Posterior cingulate gyrus (tissue), 11 donors: ENCODE measurements around the gene MZT2A.
A peak's percentile ranks its signal among the peaks of the same experiment; 100 is the strongest.
"Not testable (repeated sequence)": the region's sequence is repeated elsewhere in the genome, so short reads cannot be mapped to it uniquely, and the experiment has no call there.

ENCODE experiments used
- DNase-seq, 10 donors: peaks; one replicate each; pipeline versions ENCODE4 v3.0.0 to v3.0.0-alpha.2; 2020 to 2021; ENCODE audit warnings: mixed read lengths in 3 of 10
- intact Hi-C: fragments of 100-400 bp; cut with DNase I; formaldehyde crosslinking; loops from one replicate; pipeline ENCODE4 v1.15.1; 2023

MZT2A gene

DNA sequence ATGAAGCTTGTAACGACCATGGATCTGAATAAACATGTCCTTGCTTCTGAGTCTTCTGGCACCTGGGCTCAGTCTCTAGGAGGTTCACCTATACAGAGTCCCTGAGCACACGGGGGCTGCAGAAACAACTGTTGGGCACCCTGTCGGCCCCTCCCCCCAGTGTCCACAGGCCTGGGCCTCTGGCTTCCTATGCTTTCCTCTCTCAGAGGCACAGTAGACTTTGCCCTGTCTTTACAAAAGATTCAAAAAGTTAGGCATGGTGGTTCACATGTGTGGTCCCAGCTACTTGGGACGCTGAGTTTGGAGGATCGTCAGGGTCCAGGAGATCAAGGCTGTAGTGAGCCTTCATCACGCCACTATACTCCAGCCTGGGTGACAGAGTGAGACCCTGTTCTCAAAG, 29.3 kb upstream of the MZT2A start:
- DNase-seq = peak in 1 of 10 donors; percentile 1
- intact Hi-C loops = not testable (repeated sequence)

DNA sequence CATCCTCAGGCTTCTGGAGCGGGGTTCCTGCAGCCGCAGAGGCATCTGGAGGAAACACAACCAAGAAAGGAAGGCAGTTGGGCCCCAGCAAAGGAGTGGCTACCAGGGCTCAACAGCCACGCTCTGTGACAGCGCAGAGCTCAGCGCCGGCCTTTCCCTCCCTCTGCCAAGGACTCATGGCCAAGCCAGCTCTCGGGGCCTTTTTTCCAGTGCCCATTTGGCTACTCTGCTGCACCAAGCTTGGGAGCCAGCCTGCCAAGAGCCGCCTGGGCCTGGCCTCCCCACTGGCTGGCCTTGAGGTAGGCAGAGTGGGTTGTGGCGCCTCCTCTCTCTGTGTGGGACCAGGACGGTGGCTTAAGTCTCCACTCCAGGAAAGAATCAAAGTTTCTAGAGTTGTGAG, 28.3 kb upstream of the MZT2A start:
- peak in 2 of 10 donors; percentile 38 to 73 for DNase-seq
- intact Hi-C loops = no loop called here

DNA sequence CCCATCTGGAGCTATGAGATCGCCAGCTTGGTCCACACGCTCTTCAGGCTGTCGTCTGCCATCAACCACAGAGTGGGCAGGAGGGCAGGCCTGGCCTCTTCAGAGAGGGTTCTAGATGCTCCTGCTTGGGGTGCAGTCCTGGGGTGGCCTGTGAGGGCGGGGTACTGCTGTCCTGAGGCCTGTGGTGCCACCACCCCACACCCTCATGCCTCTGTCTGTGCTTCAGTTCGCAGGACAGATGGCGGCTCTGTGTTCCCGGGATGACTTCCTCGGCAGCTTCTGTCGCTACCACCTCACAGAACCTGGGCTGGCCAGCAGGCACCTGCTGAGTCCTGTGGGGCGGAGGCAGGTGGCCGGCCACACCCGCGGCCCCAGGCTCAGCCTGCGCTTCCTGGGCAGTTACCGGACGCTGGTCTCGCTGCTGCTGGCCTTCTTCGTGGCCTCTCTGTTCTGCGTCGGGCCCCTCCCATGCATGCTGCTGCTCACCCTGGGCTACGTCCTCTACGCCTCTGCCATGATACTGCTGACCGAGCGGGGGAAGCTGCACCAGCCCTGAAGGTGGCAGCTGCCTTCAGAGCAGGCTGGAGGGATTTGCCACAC, 27.8 kb upstream of the MZT2A start:
- intact Hi-C loops = not testable (repeated sequence)
- DNase-seq = peak in 1 of 10 donors; percentile 70

DNA sequence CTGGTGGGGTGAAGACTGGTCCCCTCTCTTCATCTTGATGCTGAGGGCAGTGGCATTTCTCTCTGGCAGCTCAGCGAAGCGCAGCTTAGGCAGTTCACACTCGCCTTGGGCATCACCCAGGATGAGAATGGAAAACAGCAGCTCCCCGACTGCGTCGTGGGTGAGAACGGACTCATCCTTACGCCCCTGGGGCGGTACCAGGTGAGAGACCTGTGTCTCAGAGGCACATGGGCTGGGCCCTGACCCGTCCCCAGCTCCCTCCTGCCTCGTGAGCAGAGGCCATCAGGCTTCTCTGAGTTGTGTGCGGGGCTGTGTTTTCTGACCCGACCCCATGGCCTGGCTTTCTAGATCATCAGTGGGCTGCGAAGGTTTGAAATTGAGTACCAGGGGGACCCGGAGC, 27.3 kb upstream of the MZT2A start:
- peak in 1 of 10 donors; percentile 81 for DNase-seq
- intact Hi-C loops = no loop called here

DNA sequence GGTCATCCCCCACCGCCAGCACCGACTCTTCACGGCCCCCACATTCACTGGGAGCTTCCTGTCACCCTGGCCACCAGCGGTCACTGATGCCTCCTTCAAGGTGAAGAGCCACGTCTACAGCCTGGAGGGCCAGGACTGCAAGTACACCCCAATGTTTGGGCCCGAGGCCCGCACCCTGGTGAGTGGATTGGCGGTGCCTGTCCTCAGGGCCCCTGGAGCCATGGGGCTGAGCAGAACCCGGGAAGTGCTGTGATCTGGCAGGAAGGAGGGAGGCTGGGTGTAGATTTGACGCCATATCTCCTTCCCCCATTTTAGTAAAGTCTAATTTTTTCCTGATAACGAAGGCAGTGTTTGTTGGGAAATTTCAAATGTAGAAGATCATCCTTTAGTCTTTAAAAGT, 26.3 kb upstream of the MZT2A start:
- intact Hi-C loops = not testable (repeated sequence)
- peak in 1 of 10 donors; percentile 31 for DNase-seq

DNA sequence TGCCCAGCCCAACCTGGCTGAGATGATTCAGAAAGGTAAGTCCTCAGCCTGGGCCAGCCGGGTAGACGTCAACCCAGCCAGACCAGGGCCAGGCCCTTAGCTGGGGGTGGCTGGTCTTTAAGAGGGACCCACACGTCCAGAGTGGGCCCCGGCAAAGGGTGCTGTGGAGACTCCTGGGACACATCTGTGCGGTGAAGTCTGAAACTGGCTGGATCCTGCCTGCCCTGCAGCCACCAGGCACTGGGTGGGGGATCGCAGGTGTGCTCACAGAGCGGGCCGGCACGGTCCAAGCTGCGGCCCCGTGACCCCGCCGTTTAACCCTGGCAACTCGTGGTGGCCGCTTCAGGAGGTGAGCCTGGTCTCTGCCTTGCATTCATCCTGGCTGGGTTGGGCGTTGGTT, 25.7 kb upstream of the MZT2A start:
- peak in 1 of 10 donors; percentile 75 for DNase-seq
- intact Hi-C loops = not testable (repeated sequence)

DNA sequence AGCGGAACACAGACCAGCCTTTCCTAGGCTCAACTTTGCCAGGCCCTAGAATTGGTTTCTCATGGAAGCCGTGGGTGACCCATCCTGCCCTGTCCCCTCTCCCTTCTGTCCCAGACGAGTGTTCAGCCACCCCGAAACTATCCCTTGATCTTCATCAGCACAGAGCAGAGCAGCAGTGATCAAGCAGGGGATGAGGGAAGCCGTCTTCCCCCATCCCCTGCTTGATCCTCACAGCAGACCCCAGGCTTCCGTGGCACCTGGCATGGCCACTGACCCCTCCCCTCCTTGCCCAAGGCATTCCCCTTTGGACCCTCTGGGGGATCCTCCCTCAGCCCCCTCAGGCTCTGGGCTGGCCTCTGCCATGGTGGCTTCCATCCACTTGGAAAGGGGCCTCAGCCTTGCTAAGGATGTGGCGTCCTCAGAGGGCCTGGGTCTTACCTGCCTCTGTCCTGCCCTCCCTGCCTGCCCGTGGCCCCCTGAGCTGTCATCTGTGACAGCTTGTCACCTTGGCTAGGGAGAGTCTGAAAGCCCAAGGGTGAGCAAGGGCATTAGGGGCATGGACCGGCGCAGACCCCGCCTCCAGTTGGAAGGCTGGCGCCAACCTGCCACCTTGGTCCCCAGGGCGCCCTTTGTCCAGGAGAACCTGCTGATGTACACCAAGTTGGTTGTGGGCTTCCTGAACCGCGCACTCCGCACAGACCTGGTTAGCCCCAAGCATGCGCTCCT, 25.1 kb upstream of the MZT2A start:
- peak in 1 of 10 donors; percentile 71 for DNase-seq
- intact Hi-C loops = no loop called here

DNA sequence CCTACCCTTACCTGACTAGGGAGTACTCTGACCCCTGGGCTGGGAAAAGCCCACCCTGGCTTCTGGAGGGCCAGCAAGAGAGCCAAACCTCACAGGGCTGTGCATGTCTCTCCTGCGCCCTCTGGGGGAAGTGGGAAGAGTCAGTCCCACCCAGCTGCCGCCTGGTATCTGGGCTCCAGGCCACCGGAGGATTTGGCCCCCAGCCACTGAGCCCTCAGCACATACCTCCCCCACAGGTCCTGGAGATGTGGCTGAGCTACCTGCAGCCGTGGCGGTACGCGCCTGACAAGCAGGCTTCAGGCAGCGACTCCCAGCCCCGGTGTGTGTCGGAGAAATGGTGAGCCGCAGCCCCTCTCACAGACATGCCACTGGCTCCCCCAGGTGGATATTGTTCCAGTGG, 24.4 kb upstream of the MZT2A start:
- peak in 1 of 10 donors; percentile 81 for DNase-seq
- intact Hi-C loops = not testable (repeated sequence)

DNA sequence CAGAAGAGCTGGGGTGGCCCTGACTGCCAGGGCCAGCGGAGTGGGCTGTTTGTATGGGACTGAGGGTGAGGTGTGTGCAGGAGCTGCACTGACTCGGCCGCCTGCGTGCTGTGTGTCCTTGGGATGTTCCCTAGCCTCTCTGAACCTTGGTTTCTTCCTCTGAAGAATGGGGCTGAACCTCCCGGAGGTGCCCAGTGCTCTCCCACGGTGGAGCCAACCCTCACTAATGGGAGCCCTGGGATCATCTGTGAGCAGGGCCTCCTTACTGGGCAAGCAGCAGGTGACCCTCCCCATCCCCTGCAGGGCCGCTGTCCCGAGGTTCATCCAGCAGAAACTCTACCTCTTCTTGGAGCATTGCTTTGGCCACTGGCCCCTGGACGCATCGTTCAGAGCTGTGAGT, 23.8 kb upstream of the MZT2A start:
- peak in 2 of 10 donors; percentile 31 to 43 for DNase-seq
- intact Hi-C loops = no loop called here

DNA sequence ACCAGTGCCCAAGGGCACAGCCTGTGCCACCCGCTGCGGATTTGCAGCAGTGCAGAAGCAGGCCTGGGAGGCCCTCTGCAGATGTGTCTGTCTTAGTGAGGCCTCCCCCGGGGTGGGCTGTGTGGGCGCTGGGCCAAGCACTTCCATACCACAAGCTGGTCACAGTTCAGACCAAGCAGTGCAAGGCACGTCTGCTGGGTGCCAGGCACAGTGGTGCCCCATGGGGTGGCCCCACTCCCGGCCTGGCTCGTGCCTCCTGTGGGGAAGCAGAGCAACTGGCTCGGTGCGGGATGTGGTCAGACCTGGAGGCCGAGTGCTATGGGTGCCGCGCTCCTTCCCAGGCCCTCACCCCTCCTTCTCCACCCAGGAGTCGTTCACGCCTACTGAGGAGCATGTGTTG, 23.0 kb upstream of the MZT2A start:
- intact Hi-C loops = not testable (repeated sequence)
- peak in 2 of 10 donors; percentile 72 to 75 for DNase-seq

DNA sequence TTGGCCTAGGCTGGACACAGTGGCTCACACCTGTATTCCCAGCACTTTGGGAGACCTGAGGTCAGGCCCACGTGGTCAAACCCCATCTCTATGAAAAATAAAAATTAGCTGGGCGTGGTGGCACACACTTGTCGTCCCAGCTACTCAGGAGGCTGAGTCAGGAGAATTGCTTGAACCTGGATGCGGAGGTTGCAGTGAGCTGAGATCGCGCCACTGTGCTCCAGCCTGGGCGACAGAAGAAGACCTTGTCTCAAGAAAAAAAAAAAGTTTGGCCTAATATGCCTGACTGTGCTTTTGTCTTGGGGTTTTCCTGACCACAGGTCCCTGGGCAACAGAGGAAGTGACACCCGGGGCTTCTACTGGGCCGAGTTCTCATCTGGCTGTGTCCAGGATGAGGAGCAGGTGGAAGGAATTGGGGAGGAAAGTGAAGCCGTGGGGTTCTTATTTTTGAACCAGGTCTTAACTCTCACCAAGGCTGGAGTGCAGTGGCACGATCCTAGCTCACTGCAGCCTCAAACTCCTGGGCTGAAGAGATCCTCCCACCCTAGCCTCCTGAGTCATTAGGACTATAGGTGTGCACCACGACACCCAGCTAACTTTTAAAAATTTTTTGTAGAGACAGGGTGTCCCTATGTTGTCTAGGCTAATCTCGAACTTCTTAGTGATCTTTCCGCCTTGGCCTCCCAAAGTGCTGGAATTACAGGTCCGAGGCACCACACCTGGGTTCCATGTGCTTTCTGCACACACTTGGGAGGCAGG, 22.4 kb upstream of the MZT2A start:
- DNase-seq = peak in 3 of 10 donors; percentile 7 to 51 (median 41)
- intact Hi-C loops = not testable (repeated sequence)

DNA sequence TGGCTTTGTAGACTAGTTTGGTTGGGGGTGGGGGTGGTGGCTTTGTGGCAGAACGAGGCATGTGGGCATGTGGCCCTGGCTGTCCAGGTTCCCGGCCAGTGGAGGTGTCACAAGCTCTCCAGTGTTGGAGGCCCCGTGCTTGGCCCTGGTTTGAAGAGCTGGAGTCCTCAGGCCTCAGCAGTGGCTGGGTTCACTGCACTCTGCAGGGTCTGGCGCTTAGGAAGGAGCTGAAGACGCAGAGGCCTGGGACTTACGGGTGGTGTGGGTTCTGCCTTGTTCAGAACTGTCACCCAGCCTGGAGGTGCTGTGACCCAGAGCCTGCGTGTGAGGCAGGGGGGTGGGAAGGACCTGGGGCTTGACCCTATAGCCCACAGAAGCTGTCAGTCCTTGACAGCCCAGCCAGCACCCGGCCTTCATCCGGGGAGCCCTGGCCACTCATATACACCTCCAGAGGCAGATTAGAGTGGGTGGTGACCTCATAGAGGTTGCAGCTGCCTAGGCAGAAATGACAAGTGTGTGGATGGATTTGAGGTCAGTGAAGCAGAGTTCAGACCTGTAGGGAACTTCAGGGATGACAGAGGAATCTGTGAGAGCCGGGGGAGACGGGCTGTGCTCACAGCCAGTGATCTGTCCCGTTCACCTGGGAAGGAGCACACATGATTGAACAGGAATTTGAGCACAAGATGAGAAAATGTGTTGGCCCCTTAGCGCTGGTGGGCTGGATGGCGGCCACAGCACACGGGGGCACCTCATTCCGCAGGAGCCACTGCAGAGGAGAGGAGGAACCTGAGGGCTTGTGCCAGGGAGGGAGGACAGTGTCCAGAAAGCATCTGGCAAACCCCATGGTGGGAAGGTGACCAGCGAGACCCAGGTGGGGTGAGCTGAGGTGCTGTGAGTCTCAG, 20.0 kb upstream of the MZT2A start:
- intact Hi-C loops = not testable (repeated sequence)
- DNase-seq = peak in 1 of 10 donors; percentile 15

DNA sequence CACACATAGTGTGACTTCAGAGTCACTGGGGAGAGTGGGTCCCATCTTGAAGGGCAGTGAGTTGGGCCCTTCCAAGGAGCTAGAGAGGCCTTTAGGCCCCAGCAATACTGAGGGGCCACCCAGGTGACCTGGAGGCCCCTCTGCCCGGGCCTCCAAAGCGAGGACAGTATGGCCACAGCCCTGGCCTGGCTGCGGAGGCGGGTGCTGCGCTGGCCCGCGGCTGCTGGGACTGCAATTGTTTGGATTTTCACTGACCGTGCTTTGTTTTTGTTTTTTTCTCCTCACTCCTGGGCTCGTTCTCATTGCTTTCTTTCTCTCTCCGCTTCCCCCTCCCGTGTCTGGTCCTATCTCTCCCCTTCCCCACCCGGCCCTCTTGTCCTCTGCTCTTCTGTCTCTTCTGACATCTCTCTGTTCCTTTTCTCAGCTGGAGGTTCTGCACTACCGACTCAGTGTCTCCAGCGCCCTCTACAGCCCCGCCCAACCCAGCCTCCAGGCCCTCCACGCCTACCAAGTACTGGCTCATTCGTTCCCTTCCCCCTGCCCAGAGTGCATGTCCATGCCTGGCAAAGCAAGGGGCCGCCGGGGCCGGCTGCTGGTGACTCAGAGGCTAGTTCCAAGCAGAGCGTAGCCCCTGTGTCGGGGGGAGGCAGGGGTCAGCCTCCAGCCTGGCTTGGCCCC, 19.2 kb upstream of the MZT2A start:
- DNase-seq, intact Hi-C loops: not testable (repeated sequence)

DNA sequence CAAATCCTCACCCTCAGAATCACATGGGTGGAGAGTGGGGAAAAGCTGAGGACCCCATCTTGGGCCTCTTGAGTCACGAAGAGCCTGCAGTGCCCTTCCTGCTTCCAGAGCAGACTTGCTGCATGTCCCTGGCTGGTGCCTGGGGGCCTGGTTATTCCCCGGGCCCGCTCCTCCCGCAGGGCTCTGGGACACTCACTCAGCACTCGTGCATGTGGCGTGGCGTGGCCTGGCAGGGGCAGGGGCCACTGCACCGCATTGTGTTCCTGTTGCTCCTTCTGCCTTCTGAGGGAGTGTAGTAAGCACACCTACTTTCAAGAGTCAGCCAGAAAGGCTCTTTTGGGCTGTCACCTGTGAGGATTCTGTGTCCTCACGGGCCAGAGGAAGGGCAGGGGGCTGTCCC, 17.4 kb upstream of the MZT2A start:
- intact Hi-C loops = no loop called here
- no peak for DNase-seq

DNA sequence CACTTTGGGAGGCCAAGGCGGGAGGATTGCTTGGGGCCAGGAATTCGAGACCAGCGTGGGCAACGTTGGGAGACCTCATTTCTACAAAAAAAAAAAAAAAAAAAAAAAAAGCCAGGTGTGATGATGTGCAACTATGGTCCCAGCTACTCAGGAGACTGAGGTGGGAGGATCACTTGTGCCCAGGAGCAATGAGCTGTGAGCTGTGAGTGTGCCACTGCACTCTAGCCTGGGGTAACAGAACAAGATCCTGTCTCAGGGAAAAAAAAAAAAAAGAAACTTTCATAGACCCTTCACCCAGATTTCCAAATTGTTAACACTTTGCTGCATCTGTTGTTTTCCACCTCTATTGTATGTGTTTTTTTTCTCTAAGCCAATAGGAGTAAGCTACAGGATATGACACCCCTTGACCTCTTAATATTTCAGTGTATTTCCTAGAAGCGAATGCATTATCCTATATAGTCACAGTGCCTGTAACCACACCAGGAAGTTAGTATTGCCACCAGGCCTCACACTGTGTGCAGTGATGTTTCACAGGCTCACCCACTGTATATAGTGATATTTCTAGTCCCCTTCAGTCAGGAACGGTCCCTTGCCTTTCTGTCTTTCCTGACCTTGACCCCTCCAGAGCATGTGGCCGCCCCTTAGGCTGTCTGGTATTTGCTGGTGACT, 12.0 kb upstream of the MZT2A start:
- DNase-seq, intact Hi-C loops: not testable (repeated sequence)

DNA sequence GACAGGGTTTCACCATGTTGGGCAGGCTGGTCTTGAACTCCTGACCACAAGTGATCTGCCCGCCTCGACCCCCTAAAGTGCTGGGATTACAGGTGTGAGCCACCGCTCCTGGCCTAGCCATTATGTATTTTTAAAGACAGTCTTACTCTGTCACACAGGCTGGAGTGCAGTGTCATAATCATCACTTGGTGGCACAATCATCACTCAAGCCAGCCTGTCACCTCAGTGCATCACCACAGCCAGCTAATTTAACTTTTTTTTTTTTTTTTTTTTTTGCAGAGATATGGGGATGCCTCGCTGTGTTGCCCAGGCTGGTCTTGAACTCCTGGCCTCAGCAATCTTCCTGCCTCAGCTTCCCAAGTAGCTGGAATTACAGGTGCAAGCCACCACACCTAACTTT, 11.4 kb upstream of the MZT2A start:
- intact Hi-C loops, DNase-seq: not testable (repeated sequence)

DNA sequence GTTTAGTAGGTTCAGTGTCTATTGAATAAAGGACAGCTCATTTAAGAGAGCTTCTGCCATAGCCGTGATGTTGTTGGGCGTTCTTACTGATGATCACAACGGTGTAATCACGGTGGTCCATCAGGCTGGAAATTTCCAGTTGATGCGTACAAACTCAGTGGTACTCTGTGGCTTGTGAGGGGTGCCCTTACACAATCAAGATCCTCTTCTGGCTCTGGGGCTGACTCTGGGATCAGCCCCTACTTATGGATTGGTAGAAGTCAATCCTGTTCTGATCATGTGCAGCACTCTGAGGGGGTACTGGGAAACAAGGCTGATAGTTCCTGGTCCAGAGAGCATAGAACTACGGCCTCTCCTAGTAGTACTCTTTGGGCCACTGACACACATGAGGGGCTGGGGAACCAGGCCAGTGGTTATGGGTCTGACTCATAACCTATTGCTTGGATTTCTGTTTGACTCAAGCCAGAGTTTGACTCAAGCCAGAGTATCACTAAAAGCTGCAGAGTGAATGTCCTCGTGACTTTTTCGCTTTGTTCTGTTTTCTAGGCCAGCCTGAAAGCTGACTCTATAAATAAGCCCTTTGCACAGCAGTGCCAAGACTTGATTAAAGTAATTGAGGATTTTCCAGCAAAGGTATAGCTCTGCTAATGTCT, 6.2 kb upstream of the MZT2A start:
- intact Hi-C loops, DNase-seq: not testable (repeated sequence)

DNA sequence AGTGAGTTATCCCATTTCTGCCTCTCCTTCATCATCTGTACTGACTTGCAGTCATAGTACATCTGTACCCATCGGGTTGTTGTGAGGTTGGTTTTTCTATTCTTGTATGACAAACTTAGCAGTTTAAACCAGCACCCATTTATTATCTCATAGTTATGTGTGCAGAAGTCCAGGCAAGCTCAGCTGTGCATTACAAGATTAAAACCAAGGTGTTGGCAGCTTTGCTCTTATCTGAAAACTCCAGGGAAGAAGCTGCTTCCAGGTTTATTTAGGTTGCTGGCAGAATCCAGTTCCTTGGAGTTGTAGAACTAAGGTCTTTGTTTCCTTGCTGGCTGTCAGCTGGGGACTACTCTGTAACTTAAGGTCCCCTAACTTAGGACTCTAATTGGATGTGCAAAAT, 3.3 kb upstream of the MZT2A start:
- intact Hi-C loops, DNase-seq: not testable (repeated sequence)
